H9 (cell line): ENCODE data around the gene TMEM175. TPM values are rescaled to one million over a fixed set of nuclear protein-coding genes. Genes with fewer than 3 reads are reported as not detected.

Experiments
- DNase-seq: peaks from one replicate; pipeline ENCODE4 v3.0.0-alpha.2; 2017
- H2AFZ ChIP-seq: one replicate; pipeline ENCODE4 v1.6.1; 2013; ENCODE audit warnings: mild to moderate bottlenecking, low read length, control low read depth, moderate library complexity
- H2AK5ac ChIP-seq: 2 replicates; pipeline ENCODE4 v1.6.1; 2013; ENCODE audit warnings: low read length, control low read depth, mixed read lengths; ENCODE audit not compliant: insufficient read length
- H2BK120ac ChIP-seq: one replicate; pipeline ENCODE4 v1.6.1; 2013; ENCODE audit warnings: low read depth, mild to moderate bottlenecking, low read length, control low read depth, inconsistent platforms; ENCODE audit not compliant: poor library complexity, severe bottlenecking
- H2BK12ac ChIP-seq: 2 replicates; pipeline ENCODE4 v1.6.1; 2013; ENCODE audit warnings: low read length, control low read depth, mixed read lengths, low read depth; ENCODE audit not compliant: insufficient read length
- H2BK15ac ChIP-seq: 2 replicates; pipeline ENCODE4 v1.6.1; 2013; ENCODE audit warnings: low read depth, low read length, control low read depth
- H2BK20ac ChIP-seq: one replicate; pipeline ENCODE4 v1.6.1; 2013; ENCODE audit warnings: low read depth, mild to moderate bottlenecking, low read length, control low read depth, inconsistent platforms; ENCODE audit not compliant: poor library complexity, severe bottlenecking
- H2BK5ac ChIP-seq: 2 replicates; pipeline ENCODE4 v1.6.1; 2013; ENCODE audit warnings: low read length, control low read depth, mixed read lengths; ENCODE audit not compliant: insufficient read length
- H3K14ac ChIP-seq: 2 replicates; pipeline ENCODE4 v1.6.1; 2013; ENCODE audit warnings: low read length, control low read depth; ENCODE audit not compliant: insufficient read depth
- H3K18ac ChIP-seq: 2 replicates; pipeline ENCODE4 v1.6.1; 2013; ENCODE audit warnings: low read depth, mild to moderate bottlenecking, mixed read lengths, low read length, control low read depth; ENCODE audit not compliant: insufficient read length
- H3K23ac ChIP-seq: 2 replicates; pipeline ENCODE4 v1.6.1; 2013; ENCODE audit warnings: low read length, control low read depth, mixed read lengths, low read depth; ENCODE audit not compliant: insufficient read length
- H3K23me2 ChIP-seq: 2 replicates; pipeline ENCODE4 v1.6.1; 2013; ENCODE audit warnings: low read depth, mild to moderate bottlenecking, mixed read lengths, low read length, control low read depth; ENCODE audit not compliant: insufficient read length, poor library complexity, severe bottlenecking
- H3K27ac ChIP-seq: 2 replicates; pipeline ENCODE4 v1.5.1; 2013; ENCODE audit warnings: low read length, control low read depth, mixed read lengths, low read depth; ENCODE audit not compliant: insufficient read length
- H3K27me3 ChIP-seq: 2 replicates; pipeline ENCODE4 v1.6.1; 2013; ENCODE audit warnings: low read length, control low read depth, inconsistent platforms; ENCODE audit not compliant: insufficient read depth
- H3K4ac ChIP-seq: 2 replicates; pipeline ENCODE4 v1.6.1; 2013; ENCODE audit warnings: low read depth, mild to moderate bottlenecking, control low read depth, inconsistent platforms, low read length, moderate library complexity
- H3K4me1 ChIP-seq: 2 replicates; pipeline ENCODE4 v1.6.1; 2013; ENCODE audit warnings: low read length, control low read depth, inconsistent platforms; ENCODE audit not compliant: insufficient read depth
- H3K4me2 ChIP-seq: 2 replicates; pipeline ENCODE4 v1.6.1; 2013; ENCODE audit warnings: low read length, control low read depth, mixed read lengths; ENCODE audit not compliant: insufficient read length, insufficient read depth
- H3K56ac ChIP-seq: 2 replicates; pipeline ENCODE4 v1.6.1; 2013; ENCODE audit warnings: low read depth, mild to moderate bottlenecking, mixed read lengths, low read length, control low read depth; ENCODE audit not compliant: insufficient read length
- H3K79me1 ChIP-seq: 2 replicates; pipeline ENCODE4 v1.6.1; 2013; ENCODE audit warnings: low read depth, mild to moderate bottlenecking, moderate library complexity, low read length, control low read depth, inconsistent platforms; ENCODE audit not compliant: insufficient read depth, poor library complexity, severe bottlenecking
- H3K79me2 ChIP-seq: 2 replicates; pipeline ENCODE4 v1.6.1; 2013; ENCODE audit warnings: low read length, control low read depth, inconsistent platforms; ENCODE audit not compliant: insufficient read depth
- H3K9ac ChIP-seq: 2 replicates; pipeline ENCODE4 v1.6.1; 2013; ENCODE audit warnings: low read length, control low read depth, mixed read lengths; ENCODE audit not compliant: insufficient read length; ENCODE audit errors: extremely low read depth
- H3K9me3 ChIP-seq: one replicate; pipeline ENCODE4 v1.6.1; 2013; ENCODE audit warnings: low read depth, low read length, inconsistent platforms; ENCODE audit not compliant: control insufficient read depth
- H3T11ph ChIP-seq: one replicate; pipeline ENCODE4 v1.6.1; 2013; ENCODE audit warnings: mild to moderate bottlenecking, low read length, control low read depth, inconsistent platforms
- H4K20me1 ChIP-seq: one replicate; pipeline ENCODE4 v1.6.1; 2013; ENCODE audit not compliant: control insufficient read depth, insufficient read length, insufficient read depth
- H4K5ac ChIP-seq: 2 replicates; pipeline ENCODE4 v1.6.1; 2013; ENCODE audit warnings: low read depth, mild to moderate bottlenecking, mixed read lengths, low read length, control low read depth; ENCODE audit not compliant: insufficient read length
- H4K8ac ChIP-seq: replicated peaks from 2 replicates; pipeline ENCODE4 v1.6.1; 2013; ENCODE audit warnings: low read length, control low read depth, mixed read lengths, low read depth; ENCODE audit not compliant: insufficient read length
- H4K91ac ChIP-seq: 2 replicates; pipeline ENCODE4 v1.6.1; 2013; ENCODE audit warnings: low read depth, mild to moderate bottlenecking, moderate library complexity, mixed read lengths, low read length, control low read depth; ENCODE audit not compliant: insufficient read length
- H3K27ac Mint-ChIP-seq, 3 experiments: 2 replicates in 2 of 3; 3 replicates in 1 of 3; pipeline ENCODE4 v1.8.0; 2020 to 2021; ENCODE audit warnings: mixed read lengths in 3 of 3, mild to moderate bottlenecking in 1 of 3, moderate library complexity in 1 of 3
- H3K27me3 Mint-ChIP-seq: 2 replicates; pipeline ENCODE4 v1.8.0; 2021; ENCODE audit warnings: low read depth, mild to moderate bottlenecking, moderate library complexity, mixed read lengths
- H3K36me3 Mint-ChIP-seq, 3 experiments: 2 replicates in 2 of 3; 3 replicates in 1 of 3; pipeline ENCODE4 v1.8.0; 2020 to 2021; ENCODE audit warnings: low read depth in 3 of 3, mixed read lengths in 3 of 3; ENCODE audit not compliant: insufficient read depth in 1 of 3
- H3K4me1 Mint-ChIP-seq, 2 experiments: 2 replicates each; pipeline ENCODE4 v1.8.0; 2020; ENCODE audit warnings: mixed read lengths in 2 of 2
- H3K4me3 Mint-ChIP-seq, 2 experiments: 2 replicates in 1 of 2; 3 replicates in 1 of 2; pipeline ENCODE4 v1.8.0; 2020 to 2021; ENCODE audit warnings: mild to moderate bottlenecking in 2 of 2, mixed read lengths in 2 of 2, moderate library complexity in 1 of 2
- H3K9me3 Mint-ChIP-seq, 2 experiments: 2 replicates in 1 of 2; 3 replicates in 1 of 2; pipeline ENCODE4 v1.8.0; 2020; ENCODE audit warnings: mild to moderate bottlenecking in 2 of 2, mixed read lengths in 2 of 2, moderate library complexity in 1 of 2
- WGBS: extraction: QIAGEN DNeasy Blood & Tissue Kit; methylation state at CpG from one replicate; pipeline ENCODE4 v1.1.7; 2013; ENCODE audit warnings: missing lambda C conversion rate, low lambda C conversion rate, mixed read lengths; ENCODE audit not compliant: insufficient read length; ENCODE audit errors: extremely low coverage; 5-methylcytosine and 5-hydroxymethylcytosine counted together
- total RNA-seq: library from RNA; stranded (reverse); gene quantifications from 2 replicates; pipeline ENCODE4 v1.2.1, GENCODE V29; 2021
- TF ChIP-seq, protein P1 (sequence below): fragments of 200-600 bp; sonication (generic); conservative IDR thresholded peaks from 3 replicates; pipeline ENCODE4 v1.8.0; 2021; ENCODE audit warnings: antibody characterized with exemption, mild to moderate bottlenecking

TMEM175 gene
- total RNA-seq, 1 experiment from 2014 or later, result 6.4 TPM

DNA sequence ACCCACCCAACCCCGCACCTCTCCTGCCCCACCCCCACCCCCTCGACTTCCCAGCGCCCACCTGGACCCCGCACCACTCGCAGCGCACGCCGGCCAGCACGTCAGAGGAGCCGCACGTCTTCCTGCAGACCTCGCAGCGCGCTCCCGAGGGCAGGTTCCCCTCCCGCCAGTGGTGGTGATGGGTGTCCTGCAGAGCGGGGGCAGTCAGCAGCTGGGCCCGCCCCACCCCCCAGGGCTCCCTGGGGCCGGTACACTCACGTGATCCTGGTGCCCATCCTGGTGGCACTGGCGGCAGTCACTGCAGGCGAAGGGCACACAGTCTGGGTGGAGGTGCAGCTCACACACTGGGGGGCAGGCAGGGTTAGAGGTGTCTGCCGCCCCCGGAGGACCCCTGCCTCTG lies 36.0 kb downstream of the TMEM175 start:
- 0 out of 5 replicates have a peak overlapping the region, but pooled peaks of 1 of the 2 experiments have one; percentile 23 for H3K4me3 Mint-ChIP-seq

More for the DNA sequence above, 36.0 kb downstream of the TMEM175 start:
- TF ChIP-seq, protein P1, sequence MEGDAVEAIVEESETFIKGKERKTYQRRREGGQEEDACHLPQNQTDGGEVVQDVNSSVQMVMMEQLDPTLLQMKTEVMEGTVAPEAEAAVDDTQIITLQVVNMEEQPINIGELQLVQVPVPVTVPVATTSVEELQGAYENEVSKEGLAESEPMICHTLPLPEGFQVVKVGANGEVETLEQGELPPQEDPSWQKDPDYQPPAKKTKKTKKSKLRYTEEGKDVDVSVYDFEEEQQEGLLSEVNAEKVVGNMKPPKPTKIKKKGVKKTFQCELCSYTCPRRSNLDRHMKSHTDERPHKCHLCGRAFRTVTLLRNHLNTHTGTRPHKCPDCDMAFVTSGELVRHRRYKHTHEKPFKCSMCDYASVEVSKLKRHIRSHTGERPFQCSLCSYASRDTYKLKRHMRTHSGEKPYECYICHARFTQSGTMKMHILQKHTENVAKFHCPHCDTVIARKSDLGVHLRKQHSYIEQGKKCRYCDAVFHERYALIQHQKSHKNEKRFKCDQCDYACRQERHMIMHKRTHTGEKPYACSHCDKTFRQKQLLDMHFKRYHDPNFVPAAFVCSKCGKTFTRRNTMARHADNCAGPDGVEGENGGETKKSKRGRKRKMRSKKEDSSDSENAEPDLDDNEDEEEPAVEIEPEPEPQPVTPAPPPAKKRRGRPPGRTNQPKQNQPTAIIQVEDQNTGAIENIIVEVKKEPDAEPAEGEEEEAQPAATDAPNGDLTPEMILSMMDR, result no peak
- H2BK120ac ChIP-seq, result no peak overlapping the region
- H3K36me3 Mint-ChIP-seq, result no peaks in the 10 kb centered on the region
- H3K4me1 Mint-ChIP-seq, result peaks cover 0 to 2% of the 10 kb centered on the region in 2 experiments; a peak in 1 of 4 replicates
- no peak overlapping the region for H3K27ac ChIP-seq
- H3K27me3 Mint-ChIP-seq, result peaks cover 5% of the 10 kb centered on the region
- H3K23me2 ChIP-seq, result peaks cover 5% of the 10 kb centered on the region
- H3K27me3 ChIP-seq, result peaks cover 3% of the 10 kb centered on the region; the same call in 1 of the 2 replicates
- no peak overlapping the region for H2AK5ac ChIP-seq
- H3K14ac ChIP-seq, result no peak overlapping the region; the same call in 1 of the 2 replicates
- no peak overlapping the region for H3K56ac ChIP-seq
- no peaks in the 10 kb centered on the region for H3K9me3 ChIP-seq
- no peak overlapping the region for H4K91ac ChIP-seq
- no peak overlapping the region for H3K23ac ChIP-seq
- no peak overlapping the region for H3K9ac ChIP-seq
- no peaks in the 10 kb centered on the region for H3K79me1 ChIP-seq
- no peak for DNase-seq
- H3K18ac ChIP-seq, result no peak overlapping the region
- H2AFZ ChIP-seq, result no peak overlapping the region
- H3K27ac Mint-ChIP-seq, result no peak overlapping the region
- no peaks in the 10 kb centered on the region for H3K79me2 ChIP-seq
- H3K4me1 ChIP-seq, result no peaks in the 10 kb centered on the region
- no peaks in the 10 kb centered on the region for H3K9me3 Mint-ChIP-seq
- H4K8ac ChIP-seq, result no peak overlapping the region
- H4K20me1 ChIP-seq, result no peaks in the 10 kb centered on the region
- H2BK15ac ChIP-seq, result no peak overlapping the region
- no peak overlapping the region for H2BK12ac ChIP-seq
- H3K4me2 ChIP-seq, result peak overlapping the region; percentile 17
- no peak overlapping the region for H2BK20ac ChIP-seq
- no peak overlapping the region for H3K4ac ChIP-seq
- no peak overlapping the region for H3T11ph ChIP-seq
- no peak overlapping the region for H4K5ac ChIP-seq
- H2BK5ac ChIP-seq, result no peak overlapping the region
- WGBS, result no CpG with 5 or more reads among the region's 24 CpGs
